ENCODE measurements around the gene GBA2.

DNA sequence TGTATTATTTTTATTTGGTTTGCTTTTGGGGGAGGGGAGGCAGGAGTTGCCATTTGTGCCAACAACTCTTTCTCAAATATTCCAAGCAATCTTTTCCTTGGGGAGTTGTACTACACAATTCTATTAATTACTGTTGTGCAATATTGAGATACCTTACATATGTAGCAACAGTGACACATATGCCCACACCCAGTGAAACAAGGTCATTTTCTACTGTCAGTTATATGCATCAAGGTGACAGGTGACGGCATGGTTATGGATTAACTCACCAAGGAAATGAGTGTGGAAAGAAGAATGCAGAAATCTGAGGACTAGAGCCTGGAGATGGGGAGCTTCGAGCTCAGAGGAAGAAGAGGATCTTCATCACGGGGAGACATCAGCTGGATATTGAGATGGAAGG lies 22.9 kb upstream of the GBA2 start:
- TF ChIP-seq POLR2A (IDR thresholded peaks at IDR 0.05): no peak
- no peak for TF ChIP-seq POLR2AphosphoS5 (IDR thresholded peaks at IDR 0.05)
- TF ChIP-seq, protein P1, sequence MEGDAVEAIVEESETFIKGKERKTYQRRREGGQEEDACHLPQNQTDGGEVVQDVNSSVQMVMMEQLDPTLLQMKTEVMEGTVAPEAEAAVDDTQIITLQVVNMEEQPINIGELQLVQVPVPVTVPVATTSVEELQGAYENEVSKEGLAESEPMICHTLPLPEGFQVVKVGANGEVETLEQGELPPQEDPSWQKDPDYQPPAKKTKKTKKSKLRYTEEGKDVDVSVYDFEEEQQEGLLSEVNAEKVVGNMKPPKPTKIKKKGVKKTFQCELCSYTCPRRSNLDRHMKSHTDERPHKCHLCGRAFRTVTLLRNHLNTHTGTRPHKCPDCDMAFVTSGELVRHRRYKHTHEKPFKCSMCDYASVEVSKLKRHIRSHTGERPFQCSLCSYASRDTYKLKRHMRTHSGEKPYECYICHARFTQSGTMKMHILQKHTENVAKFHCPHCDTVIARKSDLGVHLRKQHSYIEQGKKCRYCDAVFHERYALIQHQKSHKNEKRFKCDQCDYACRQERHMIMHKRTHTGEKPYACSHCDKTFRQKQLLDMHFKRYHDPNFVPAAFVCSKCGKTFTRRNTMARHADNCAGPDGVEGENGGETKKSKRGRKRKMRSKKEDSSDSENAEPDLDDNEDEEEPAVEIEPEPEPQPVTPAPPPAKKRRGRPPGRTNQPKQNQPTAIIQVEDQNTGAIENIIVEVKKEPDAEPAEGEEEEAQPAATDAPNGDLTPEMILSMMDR (IDR thresholded peaks at IDR 0.05): no peak

Data from suprapubic skin (tissue), 4 donors.